ENCODE results near the gene MEX3C. TPM values are rescaled to one million over a fixed set of nuclear protein-coding genes. Genes with fewer than 3 reads are reported as not detected.

The MEX3C gene
- total RNA-seq, 4 donors from 2014 or later: 31.6 to 42.0 (median 37.6) TPM

DNA sequence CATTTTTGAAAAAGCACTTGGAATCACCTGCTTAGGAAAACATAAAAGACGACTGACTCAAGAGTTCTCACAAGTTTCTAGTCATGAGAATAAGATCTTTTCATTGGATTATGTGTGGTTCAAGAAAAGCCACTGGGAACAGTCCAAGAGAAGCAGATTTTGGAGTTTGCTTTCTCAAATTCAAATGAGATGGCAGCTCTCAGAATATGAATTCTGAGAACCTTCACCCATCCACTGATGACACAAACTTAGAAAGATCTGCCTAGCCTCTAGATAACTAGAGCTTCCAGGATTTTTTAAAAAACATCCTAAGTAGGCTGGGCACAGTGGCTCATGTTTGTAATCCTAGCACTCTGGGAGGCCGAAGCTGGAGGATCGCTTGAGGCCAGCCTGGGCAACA is 26.8 kb downstream of the MEX3C start:
- Histone ChIP-seq H3K27me3 (no peaks in the 10 kb centered on the region), H3K27ac (no peak overlapping the region), H3K4me3 (no peak overlapping the region), H3K36me3 (peaks cover 3% of the 10 kb centered on the region), H3K9me3 (no peaks in the 10 kb centered on the region), H3K4me1 (no peaks in the 10 kb centered on the region)
- TF ChIP-seq, protein P1, sequence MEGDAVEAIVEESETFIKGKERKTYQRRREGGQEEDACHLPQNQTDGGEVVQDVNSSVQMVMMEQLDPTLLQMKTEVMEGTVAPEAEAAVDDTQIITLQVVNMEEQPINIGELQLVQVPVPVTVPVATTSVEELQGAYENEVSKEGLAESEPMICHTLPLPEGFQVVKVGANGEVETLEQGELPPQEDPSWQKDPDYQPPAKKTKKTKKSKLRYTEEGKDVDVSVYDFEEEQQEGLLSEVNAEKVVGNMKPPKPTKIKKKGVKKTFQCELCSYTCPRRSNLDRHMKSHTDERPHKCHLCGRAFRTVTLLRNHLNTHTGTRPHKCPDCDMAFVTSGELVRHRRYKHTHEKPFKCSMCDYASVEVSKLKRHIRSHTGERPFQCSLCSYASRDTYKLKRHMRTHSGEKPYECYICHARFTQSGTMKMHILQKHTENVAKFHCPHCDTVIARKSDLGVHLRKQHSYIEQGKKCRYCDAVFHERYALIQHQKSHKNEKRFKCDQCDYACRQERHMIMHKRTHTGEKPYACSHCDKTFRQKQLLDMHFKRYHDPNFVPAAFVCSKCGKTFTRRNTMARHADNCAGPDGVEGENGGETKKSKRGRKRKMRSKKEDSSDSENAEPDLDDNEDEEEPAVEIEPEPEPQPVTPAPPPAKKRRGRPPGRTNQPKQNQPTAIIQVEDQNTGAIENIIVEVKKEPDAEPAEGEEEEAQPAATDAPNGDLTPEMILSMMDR (IDR thresholded peaks at IDR 0.05): no peak
- no peak for TF ChIP-seq POLR2A (IDR thresholded peaks at IDR 0.05)
- TF ChIP-seq POLR2AphosphoS5 (IDR thresholded peaks at IDR 0.05): no peak
- no peak for TF ChIP-seq EP300 (IDR thresholded peaks at IDR 0.05)
- 91% methylated on average over 3 of the region's 3 CpGs for WGBS
- no peak for DNase-seq (ENCODE audit: low spot score in 2 of 2)

DNA sequence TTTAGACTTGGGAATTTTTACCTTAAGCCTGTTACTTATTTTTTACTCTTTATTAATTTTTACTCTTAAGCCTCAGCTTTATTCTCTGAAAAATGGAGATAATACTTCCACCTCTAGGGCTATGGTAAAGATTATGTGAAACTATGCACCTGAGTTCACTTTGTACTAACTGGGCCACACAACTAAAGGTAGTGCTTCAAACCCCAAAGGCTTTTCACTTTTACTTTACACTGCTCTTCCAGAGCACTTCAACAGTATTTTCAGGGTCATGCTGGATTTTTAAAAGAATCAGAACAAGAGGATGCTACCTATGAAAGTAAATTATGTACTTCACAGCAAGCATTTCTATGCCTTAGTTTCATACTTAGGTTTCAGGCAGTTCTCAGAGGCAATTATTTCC is 27.8 kb downstream of the MEX3C start:
- Histone ChIP-seq H3K27ac (no peak overlapping the region), H3K9me3 (no peaks in the 10 kb centered on the region), H3K4me1 (peaks cover 4% of the 10 kb centered on the region), H3K4me3 (no peak overlapping the region), H3K36me3 (no peaks in the 10 kb centered on the region), H3K27me3 (no peaks in the 10 kb centered on the region)
- TF ChIP-seq POLR2A (IDR thresholded peaks at IDR 0.05): no peak
- TF ChIP-seq, protein P1 (IDR thresholded peaks at IDR 0.05): no peak
- TF ChIP-seq EP300 (IDR thresholded peaks at IDR 0.05): no peak
- TF ChIP-seq POLR2AphosphoS5 (IDR thresholded peaks at IDR 0.05): no peak
- no peak for DNase-seq (ENCODE audit: low spot score in 2 of 2)

DNA sequence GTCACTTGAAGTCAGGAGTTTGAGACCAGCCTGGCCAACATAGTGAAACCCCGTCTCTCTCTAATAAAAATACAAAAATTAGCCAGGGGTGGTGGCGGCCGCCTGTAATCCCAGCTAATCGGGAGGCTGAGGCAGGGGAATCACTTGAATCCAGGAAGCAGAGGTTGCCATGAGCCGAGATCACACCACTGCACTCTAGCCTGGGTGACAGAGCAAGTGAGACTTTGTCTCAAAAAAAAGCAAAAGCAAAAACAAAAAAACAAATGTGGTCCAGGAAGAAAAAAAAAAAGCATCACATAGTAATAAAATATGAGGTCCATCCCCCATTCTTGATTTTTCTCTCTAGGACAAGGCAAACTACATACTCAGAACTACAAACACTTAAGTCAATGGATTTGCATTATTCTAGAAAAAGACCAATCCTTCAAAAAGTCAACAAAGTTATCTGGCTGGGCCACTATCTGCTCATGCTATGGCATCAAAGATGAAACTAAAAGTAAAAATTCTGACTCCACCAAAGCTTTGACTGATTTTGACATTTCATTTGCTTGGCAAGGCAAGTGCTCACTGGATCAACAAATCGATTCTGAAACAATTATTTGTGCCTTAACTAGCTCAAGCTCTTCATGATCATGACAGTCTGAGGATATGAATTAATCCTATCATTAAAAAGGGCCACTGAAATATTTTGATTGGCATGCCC is 28.4 kb downstream of the MEX3C start:
- TF ChIP-seq EP300 (IDR thresholded peaks at IDR 0.05) (no peak), POLR2AphosphoS5 (IDR thresholded peaks at IDR 0.05) (no peak), POLR2A (IDR thresholded peaks at IDR 0.05) (no peak)
- TF ChIP-seq, protein P1 (IDR thresholded peaks at IDR 0.05): no peak

DNA sequence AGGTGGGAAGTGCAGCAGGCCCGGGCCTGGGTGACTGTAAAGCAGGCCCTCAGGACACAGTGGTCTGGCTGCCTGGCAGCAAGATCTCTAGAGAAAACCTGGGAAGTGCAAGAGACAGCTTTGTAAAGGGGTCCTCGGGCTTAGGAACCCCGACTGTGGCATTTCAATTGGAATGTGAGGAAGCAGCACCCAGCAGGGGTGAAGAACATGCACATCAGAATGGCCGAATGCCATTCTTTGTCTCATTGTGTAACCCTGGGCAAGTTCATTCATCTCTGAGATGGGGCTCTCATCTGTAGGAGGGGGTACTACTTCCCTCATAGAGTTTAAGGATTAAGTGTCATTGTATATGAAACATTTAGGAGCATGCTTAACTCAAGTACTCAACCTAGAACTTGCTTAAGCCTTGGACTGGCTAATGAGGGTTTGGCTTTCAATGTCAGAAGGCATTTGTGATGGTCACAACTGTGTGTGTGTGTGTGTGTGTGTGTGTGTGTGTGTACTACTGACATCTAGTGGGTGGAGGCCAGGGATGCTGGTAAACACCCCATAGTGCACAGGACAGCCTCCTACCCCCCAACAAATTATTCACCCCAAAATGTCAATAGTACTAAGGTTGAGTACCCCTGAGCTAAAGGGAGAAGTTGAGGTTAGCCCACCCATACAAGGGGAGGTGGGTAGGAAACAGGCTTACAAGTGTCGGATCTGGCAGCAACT is 29.3 kb downstream of the MEX3C start:
- whole genome bisulfite sequencing: 54% methylated on average over 5 of the region's 5 CpGs
- peaks cover 4% of the 10 kb centered on the region for H3K4me1 ChIP-seq

More for the DNA sequence above, 28.4 kb downstream of the MEX3C start:
- Histone ChIP-seq H3K36me3 (no peaks in the 10 kb centered on the region), H3K9me3 (no peaks in the 10 kb centered on the region), H3K4me3 (no peak overlapping the region), H3K27ac (no peak overlapping the region), H3K4me1 (peaks cover 4% of the 10 kb centered on the region), H3K27me3 (no peaks in the 10 kb centered on the region)
- DNase-seq (ENCODE audit: low spot score in 2 of 2): no peak
- 91% methylated on average over 6 of the region's 6 CpGs for WGBS

DNA sequence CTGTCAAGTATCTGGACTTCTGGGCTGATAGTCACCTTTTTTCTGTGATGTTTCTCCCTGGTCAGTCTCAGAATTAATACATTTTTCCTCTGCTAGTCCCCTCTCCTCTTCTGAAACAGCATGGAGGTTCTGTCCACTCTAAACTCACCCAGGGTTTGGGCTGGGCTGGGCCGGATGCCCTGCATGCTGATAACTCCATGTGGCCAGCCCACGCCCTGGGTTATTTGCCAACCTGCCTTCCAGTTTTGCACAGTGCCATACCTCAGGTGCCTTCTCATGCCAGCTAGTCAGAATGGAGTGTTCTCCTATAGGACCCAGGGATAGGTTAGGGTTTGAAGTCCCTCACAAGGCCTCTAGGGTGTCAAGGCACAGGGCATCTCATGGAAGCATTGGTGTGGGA is 32.2 kb downstream of the MEX3C start:
- Histone ChIP-seq H3K4me1 (peaks cover 4% of the 10 kb centered on the region), H3K9me3 (no peaks in the 10 kb centered on the region), H3K36me3 (no peaks in the 10 kb centered on the region), H3K27ac (no peak overlapping the region), H3K4me3 (no peak overlapping the region), H3K27me3 (no peaks in the 10 kb centered on the region)
- 88% methylated on average over 2 of the region's 2 CpGs for WGBS
- TF ChIP-seq POLR2A (IDR thresholded peaks at IDR 0.05) (no peak), EP300 (IDR thresholded peaks at IDR 0.05) (no peak), POLR2AphosphoS5 (IDR thresholded peaks at IDR 0.05) (no peak)
- TF ChIP-seq, protein P1 (IDR thresholded peaks at IDR 0.05): no peak
- no peak for DNase-seq (ENCODE audit: low spot score in 2 of 2)

More for the DNA sequence above, 29.3 kb downstream of the MEX3C start:
- Histone ChIP-seq H3K9me3 (no peaks in the 10 kb centered on the region), H3K27me3 (no peaks in the 10 kb centered on the region), H3K36me3 (no peaks in the 10 kb centered on the region), H3K4me3 (no peak overlapping the region), H3K27ac (no peak overlapping the region)
- no peak for DNase-seq (ENCODE audit: low spot score in 2 of 2)
- TF ChIP-seq, protein P1 (IDR thresholded peaks at IDR 0.05): no peak
- TF ChIP-seq POLR2A (IDR thresholded peaks at IDR 0.05) (no peak), POLR2AphosphoS5 (IDR thresholded peaks at IDR 0.05) (no peak), EP300 (IDR thresholded peaks at IDR 0.05) (no peak)
